NCI-H1105 (cell line): ENCODE results near the gene DUSP9.

Source experiments
- DNase-seq: peaks from one replicate; lab custom pipeline; 2025; lab: John Stamatoyannopoulos, UW

DUSP9 gene

GRCh38 chrX:153621949-153622598 lies 24.9 kb upstream of the DUSP9 start:
- DNase-seq: no peak

- DNase-seq: no peak
These were observed 24.2 kb upstream of the DUSP9 start for GRCh38 chrX:153622661-153623309.

- no peak for DNase-seq
These were observed 23.5 kb upstream of the DUSP9 start for GRCh38 chrX:153623310-153624029.

- no peak for DNase-seq
These were observed 22.6 kb upstream of the DUSP9 start for GRCh38 chrX:153624196-153625091.

- no peak for DNase-seq
These were observed 21.6 kb upstream of the DUSP9 start for GRCh38 chrX:153625271-153626024.

- DNase-seq: no peak
These were observed 20.9 kb upstream of the DUSP9 start for GRCh38 chrX:153626025-153626633.

- no peak for DNase-seq
These were observed 19.9 kb upstream of the DUSP9 start for GRCh38 chrX:153626863-153627674.

GRCh38 chrX:153627675-153628111 lies 19.3 kb upstream of the DUSP9 start:
- DNase-seq: no peak

GRCh38 chrX:153628129-153628528 lies 18.9 kb upstream of the DUSP9 start:
- DNase-seq: no peak

GRCh38 chrX:153628665-153629064 lies 18.3 kb upstream of the DUSP9 start:
- no peak for DNase-seq

- no peak for DNase-seq
These were observed 15.7 kb upstream of the DUSP9 start for GRCh38 chrX:153631346-153631745.

GRCh38 chrX:153631907-153632594 lies 15.0 kb upstream of the DUSP9 start:
- no peak for DNase-seq

- DNase-seq: no peak
These were observed 14.4 kb upstream of the DUSP9 start for GRCh38 chrX:153632595-153632946.

- no peak for DNase-seq
These were observed 14.0 kb upstream of the DUSP9 start for GRCh38 chrX:153633048-153633447.

GRCh38 chrX:153633607-153634180 lies 13.3 kb upstream of the DUSP9 start:
- no peak for DNase-seq

- DNase-seq: no peak
These were observed 12.8 kb upstream of the DUSP9 start for GRCh38 chrX:153634236-153634635.

- no peak for DNase-seq
These were observed 12.2 kb upstream of the DUSP9 start for GRCh38 chrX:153634832-153635231.

- no peak for DNase-seq
These were observed 11.6 kb upstream of the DUSP9 start for GRCh38 chrX:153635388-153635787.
